Measurements from ENCODE around the gene SPPL3.

SPPL3 gene

DNA sequence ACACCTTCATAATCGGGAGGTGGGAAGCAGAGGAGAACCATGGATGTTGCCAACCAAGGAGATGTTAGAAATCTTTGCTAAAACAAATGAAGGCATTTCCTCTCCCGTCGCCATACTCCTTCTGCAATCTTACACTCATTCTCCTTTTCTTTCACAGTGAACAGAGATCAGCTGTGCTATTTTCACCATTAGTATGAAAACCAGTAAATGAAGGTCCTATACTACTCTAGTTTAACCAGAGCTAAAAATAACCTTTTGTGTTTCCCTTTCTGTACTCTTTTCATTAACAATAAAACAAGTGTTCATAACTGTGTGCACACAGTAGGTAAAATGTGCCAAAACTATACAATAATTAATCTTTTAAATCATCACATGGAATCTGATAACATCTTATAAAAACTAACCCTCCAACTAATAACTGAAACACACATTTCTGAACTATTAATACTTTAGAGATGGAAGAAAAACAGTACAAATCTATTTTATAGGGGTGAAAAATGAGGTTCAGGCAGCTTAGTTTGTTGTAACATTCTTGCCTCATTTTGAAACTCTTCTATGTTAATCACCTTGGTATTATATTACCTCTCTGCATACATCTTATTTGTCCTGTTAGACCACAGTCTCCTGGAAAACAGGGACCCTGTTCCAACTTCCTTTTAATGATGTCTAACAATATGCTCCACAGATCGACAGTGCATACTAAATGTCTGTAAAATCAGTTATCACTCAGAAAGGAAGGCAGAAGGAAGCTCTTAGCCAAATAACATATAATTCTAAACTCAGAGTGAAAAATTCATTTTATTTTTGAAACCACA is 69.5 kb downstream of the SPPL3 start:
- H3K27me3 ChIP-seq (ENCODE audit: control insufficient read depth, insufficient read depth, low read length): no peaks in the 10 kb centered on the region
- no peak overlapping the region for H3K4me3 ChIP-seq (ENCODE audit: low read length)
- H3K36me3 ChIP-seq (ENCODE audit: control insufficient read depth, insufficient read depth, low read length): no peaks in the 10 kb centered on the region
- H3K9ac ChIP-seq (ENCODE audit: low read length): no peak overlapping the region
- H3K27ac ChIP-seq (ENCODE audit: low read depth, low read length): no peak overlapping the region
- peaks cover 34% of the 10 kb centered on the region for H3K4me1 ChIP-seq (ENCODE audit: control insufficient read depth, insufficient read depth, low read length)

DNA sequence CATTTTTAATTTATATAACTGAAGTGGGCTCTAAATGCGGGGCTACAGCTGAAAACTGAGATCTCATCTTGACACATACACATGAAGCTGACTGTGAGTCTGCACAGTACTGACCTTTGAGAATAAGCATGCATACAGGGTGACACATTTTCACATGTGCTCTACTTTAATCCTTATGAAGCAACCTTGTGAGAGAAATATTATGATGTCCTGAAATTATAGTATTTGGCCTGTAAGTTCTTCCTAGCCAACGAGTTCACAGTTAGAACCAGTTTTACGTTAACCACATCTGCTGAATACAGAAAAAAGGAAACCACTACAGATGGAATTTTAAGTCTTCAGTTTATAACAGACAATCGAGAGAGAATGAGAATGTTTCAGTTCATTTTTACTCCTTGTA is 70.3 kb downstream of the SPPL3 start:
- no peaks in the 10 kb centered on the region for H3K36me3 ChIP-seq (ENCODE audit: control insufficient read depth, insufficient read depth, low read length)
- no peak overlapping the region for H3K27ac ChIP-seq (ENCODE audit: low read depth, low read length)
- H3K27me3 ChIP-seq (ENCODE audit: control insufficient read depth, insufficient read depth, low read length): no peaks in the 10 kb centered on the region
- H3K4me1 ChIP-seq (ENCODE audit: control insufficient read depth, insufficient read depth, low read length): peaks cover 34% of the 10 kb centered on the region
- H3K9ac ChIP-seq (ENCODE audit: low read length): no peak overlapping the region
- no peak overlapping the region for H3K4me3 ChIP-seq (ENCODE audit: low read length)

DNA sequence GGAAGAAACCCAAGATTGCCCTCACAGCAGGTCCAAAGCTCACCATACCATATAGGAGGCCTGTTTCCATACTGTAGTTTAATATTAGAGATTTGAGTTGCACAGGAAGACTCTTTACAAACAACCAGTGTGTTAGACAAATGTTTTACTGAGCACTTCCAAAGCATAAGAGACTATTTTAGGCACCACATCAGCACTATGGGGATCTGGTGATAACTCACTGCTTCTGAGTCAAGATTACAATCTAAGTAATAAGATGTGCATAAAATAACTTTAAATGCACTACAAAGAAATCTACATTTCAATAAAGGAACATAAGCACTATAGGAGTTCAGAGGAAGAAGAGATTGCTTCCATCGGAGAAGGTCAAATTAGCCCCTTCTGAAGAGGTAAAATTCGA is 71.4 kb downstream of the SPPL3 start:
- Histone ChIP-seq H3K4me3 (ENCODE audit: low read length) (no peak overlapping the region), H3K36me3 (ENCODE audit: control insufficient read depth, insufficient read depth, low read length) (no peaks in the 10 kb centered on the region), H3K27me3 (ENCODE audit: control insufficient read depth, insufficient read depth, low read length) (no peaks in the 10 kb centered on the region), H3K9ac (ENCODE audit: low read length) (no peak overlapping the region), H3K27ac (ENCODE audit: low read depth, low read length) (peak overlapping the region; percentile 6), H3K4me1 (ENCODE audit: control insufficient read depth, insufficient read depth, low read length) (peaks cover 34% of the 10 kb centered on the region)

DNA sequence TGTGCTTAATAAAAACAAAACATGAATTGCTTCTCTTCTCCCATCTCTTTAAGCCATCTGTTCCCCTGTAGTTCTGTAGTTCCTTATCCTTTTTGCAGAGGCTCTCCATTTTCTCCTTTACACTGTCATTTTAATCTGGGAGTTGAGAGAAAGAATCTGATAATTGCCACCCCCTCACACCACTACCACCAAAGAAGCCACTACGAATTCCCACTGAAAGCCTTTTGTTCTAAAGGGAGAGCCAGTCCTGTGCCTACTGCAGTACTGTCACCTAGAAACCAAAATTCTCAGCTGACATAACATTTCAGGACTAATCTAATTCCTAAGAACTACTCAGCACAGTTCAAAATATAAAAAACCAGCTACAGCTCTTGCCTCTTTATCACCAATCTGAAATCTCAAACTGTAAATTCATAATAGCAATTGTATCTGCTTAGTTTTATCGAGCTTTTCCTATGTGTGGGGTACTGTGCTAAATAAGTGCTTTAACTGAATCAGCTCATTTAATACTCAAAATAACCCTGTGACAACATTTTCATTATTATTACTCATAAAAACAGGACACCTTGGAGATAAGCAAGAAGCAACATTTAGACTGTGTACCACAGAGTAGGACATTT is 72.4 kb downstream of the SPPL3 start:
- Histone ChIP-seq H3K4me3 (ENCODE audit: low read length) (no peak overlapping the region), H3K4me1 (ENCODE audit: control insufficient read depth, insufficient read depth, low read length) (peaks cover 34% of the 10 kb centered on the region), H3K27me3 (ENCODE audit: control insufficient read depth, insufficient read depth, low read length) (no peaks in the 10 kb centered on the region), H3K27ac (ENCODE audit: low read depth, low read length) (no peak overlapping the region), H3K9ac (ENCODE audit: low read length) (no peak overlapping the region), H3K36me3 (ENCODE audit: control insufficient read depth, insufficient read depth, low read length) (no peaks in the 10 kb centered on the region)

DNA sequence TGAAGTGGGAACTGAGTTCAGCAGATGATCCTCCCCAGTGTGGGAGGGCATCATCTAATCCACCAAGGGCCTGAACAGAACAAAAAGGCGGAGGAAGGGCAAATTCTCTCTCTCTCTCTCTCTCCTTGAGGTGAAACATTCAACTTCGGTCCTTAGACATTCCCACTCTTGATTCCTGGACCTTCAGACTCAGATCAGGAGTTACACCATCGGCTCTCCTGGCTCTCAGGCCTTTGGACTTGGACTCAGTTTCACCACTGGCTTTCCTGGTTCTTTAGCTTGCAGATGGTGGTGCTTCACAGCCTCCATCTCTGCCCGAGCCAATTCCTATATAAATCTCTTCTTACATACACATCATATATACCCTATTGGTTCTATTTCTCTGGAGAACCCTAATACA is 73.2 kb downstream of the SPPL3 start:
- Histone ChIP-seq H3K9ac (ENCODE audit: low read length) (no peak overlapping the region), H3K27me3 (ENCODE audit: control insufficient read depth, insufficient read depth, low read length) (no peaks in the 10 kb centered on the region), H3K27ac (ENCODE audit: low read depth, low read length) (no peak overlapping the region), H3K36me3 (ENCODE audit: control insufficient read depth, insufficient read depth, low read length) (no peaks in the 10 kb centered on the region), H3K4me1 (ENCODE audit: control insufficient read depth, insufficient read depth, low read length) (peaks cover 31% of the 10 kb centered on the region), H3K4me3 (ENCODE audit: low read length) (no peak overlapping the region)

DNA sequence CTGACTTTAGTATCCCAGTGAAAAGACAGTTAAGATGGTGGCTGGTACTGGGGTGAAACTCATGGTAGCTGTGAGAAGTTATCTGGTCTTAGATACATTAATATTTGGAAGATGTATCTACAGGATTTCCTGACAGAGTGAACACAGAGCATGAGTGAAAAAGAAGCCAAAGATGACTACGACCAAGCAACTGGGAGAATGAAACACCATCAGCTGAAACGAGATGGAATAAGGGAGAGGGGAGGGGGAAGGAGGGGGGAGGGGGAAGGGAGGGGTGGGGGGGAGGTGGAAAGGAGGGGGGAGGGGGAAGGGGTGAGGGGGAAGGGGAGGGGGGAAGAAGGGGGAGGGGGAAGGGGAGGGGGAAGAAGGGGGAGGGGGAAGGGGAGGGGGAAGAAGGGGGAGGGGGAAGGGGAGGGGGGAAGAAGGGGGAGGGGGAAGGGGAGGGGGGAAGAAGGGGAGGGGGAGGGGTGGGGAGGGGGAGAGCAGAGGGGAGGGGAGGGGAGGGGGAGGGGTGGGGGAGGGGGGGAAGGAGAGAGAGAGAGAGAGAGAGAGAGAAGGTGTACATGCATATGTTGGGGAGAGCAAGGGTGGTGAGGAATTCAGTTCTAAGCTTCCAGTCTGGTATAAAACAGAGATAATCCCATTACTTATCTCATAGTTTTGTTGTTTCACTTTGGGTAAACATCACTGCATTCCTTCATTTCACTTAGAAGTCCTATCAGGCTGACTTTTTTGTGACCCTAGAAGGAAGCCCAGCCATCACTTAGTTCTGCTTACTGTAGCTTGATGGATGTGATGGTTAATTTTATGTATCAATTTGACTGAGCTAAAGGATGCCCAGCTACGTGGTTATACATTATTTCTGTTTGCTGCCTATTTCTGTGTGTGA is 73.9 kb downstream of the SPPL3 start:
- Histone ChIP-seq H3K4me1 (ENCODE audit: control insufficient read depth, insufficient read depth, low read length) (peaks cover 26% of the 10 kb centered on the region), H3K36me3 (ENCODE audit: control insufficient read depth, insufficient read depth, low read length) (no peaks in the 10 kb centered on the region), H3K4me3 (ENCODE audit: low read length) (no peak overlapping the region), H3K27me3 (ENCODE audit: control insufficient read depth, insufficient read depth, low read length) (no peaks in the 10 kb centered on the region), H3K27ac (ENCODE audit: low read depth, low read length) (no peak overlapping the region), H3K9ac (ENCODE audit: low read length) (no peak overlapping the region)

DNA sequence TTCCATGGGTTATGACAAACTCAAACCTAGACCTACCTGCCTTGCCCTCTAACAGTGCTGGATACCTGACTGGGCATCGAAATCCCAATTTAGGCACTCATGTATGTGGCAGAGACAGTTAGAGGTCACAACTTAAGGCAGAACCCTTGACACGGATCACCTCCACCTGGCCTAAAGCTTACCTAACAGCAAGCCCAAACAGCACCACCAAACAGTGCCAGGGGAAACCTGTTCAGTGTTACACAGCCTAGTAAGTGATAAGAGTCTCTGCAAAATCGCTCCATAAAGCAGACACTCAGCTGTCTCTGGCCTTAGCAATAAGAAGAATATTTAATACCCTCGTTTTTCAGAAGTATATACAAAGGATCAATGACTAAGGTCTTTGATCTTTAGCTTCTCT is 77.8 kb downstream of the SPPL3 start:
- no peak overlapping the region for H3K9ac ChIP-seq (ENCODE audit: low read length)

DNA sequence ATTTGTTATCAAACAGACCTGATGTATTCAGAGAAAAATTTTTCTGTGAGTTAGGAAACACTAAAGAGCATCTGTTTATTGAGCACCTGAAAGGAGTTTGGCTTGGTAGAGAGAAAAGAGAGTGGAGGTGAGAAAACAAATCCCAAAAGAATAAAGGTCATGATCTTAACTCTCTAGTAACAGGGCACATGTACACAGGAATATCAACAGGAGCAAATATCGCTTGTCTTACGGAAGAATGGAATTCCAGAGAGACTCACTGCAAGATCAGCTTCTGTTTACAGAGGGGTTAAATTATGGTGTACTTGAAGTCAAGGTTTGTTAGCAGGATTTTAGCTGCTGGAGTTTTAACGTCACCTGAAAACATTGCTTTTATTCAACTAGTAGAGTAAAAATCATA is 78.8 kb downstream of the SPPL3 start:
- no peak overlapping the region for H3K9ac ChIP-seq (ENCODE audit: low read length)
- H3K27ac ChIP-seq (ENCODE audit: low read depth, low read length): no peak overlapping the region
- no peaks in the 10 kb centered on the region for H3K36me3 ChIP-seq (ENCODE audit: control insufficient read depth, insufficient read depth, low read length)
- no peaks in the 10 kb centered on the region for H3K27me3 ChIP-seq (ENCODE audit: control insufficient read depth, insufficient read depth, low read length)
- no peak overlapping the region for H3K4me3 ChIP-seq (ENCODE audit: low read length)
- H3K4me1 ChIP-seq (ENCODE audit: control insufficient read depth, insufficient read depth, low read length): no peaks in the 10 kb centered on the region

More for the DNA sequence above, 77.8 kb downstream of the SPPL3 start:
- Histone ChIP-seq H3K4me1 (ENCODE audit: control insufficient read depth, insufficient read depth, low read length) (peaks cover 5% of the 10 kb centered on the region), H3K36me3 (ENCODE audit: control insufficient read depth, insufficient read depth, low read length) (no peaks in the 10 kb centered on the region), H3K27me3 (ENCODE audit: control insufficient read depth, insufficient read depth, low read length) (no peaks in the 10 kb centered on the region), H3K27ac (ENCODE audit: low read depth, low read length) (no peak overlapping the region), H3K4me3 (ENCODE audit: low read length) (no peak overlapping the region)

DNA sequence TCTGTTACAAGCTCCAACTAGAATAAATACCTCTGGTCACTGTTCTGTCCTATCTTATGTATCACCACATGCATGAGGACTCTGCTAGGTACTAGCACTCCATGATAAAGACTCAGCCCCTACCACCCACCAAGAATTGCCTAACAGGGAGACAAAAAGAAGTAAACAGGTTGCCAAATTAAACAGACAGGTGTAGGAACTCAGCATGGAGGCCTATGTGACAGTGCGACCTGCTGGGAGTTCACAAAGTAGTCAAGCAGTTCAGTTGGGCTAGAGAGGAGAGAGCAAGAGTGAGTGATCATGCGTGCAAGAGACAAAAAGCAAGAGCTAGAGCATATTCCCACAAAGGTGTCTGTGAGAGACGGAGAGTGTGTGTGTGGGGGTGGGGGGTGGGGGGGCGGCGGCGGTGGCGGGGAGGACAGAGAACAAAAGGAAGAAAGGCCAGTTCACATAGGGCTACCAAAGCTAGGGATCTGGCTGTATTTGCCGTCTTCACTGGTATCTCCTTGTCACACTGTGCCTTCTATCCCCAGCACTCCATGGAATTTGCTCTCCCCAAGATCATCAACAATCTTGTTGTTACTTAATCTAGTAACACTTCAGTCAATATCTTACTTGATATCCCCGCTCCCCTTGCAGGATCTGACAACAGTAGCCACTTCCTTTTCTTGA is 81.2 kb downstream of the SPPL3 start:
- no peaks in the 10 kb centered on the region for H3K27me3 ChIP-seq (ENCODE audit: control insufficient read depth, insufficient read depth, low read length)
- no peaks in the 10 kb centered on the region for H3K4me1 ChIP-seq (ENCODE audit: control insufficient read depth, insufficient read depth, low read length)
- no peak overlapping the region for H3K27ac ChIP-seq (ENCODE audit: low read depth, low read length)
- no peaks in the 10 kb centered on the region for H3K36me3 ChIP-seq (ENCODE audit: control insufficient read depth, insufficient read depth, low read length)
- H3K9ac ChIP-seq (ENCODE audit: low read length): no peak overlapping the region
- no peak overlapping the region for H3K4me3 ChIP-seq (ENCODE audit: low read length)

DNA sequence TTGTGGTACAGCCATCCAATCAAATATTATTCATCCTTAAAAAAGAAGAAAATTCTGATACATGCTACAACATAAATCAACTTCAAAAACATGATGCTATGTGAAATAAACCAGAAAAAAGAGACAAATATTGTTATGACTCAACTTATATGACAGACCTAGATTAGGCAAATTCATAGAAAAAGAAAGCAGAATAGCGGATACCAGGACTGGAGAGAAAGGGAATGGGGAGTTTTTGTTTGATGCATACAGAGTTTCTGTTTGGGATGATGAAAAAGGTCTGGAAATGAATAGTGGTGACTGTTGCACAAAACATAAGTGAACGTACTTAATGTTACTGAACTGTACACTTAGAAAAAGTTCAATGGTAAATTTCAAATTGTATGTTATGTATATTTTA is 82.3 kb downstream of the SPPL3 start:
- no peaks in the 10 kb centered on the region for H3K4me1 ChIP-seq (ENCODE audit: control insufficient read depth, insufficient read depth, low read length)
- no peaks in the 10 kb centered on the region for H3K36me3 ChIP-seq (ENCODE audit: control insufficient read depth, insufficient read depth, low read length)
- H3K27me3 ChIP-seq (ENCODE audit: control insufficient read depth, insufficient read depth, low read length): no peaks in the 10 kb centered on the region
- H3K4me3 ChIP-seq (ENCODE audit: low read length): no peak overlapping the region
- H3K9ac ChIP-seq (ENCODE audit: low read length): no peak overlapping the region
- no peak overlapping the region for H3K27ac ChIP-seq (ENCODE audit: low read depth, low read length)

DNA sequence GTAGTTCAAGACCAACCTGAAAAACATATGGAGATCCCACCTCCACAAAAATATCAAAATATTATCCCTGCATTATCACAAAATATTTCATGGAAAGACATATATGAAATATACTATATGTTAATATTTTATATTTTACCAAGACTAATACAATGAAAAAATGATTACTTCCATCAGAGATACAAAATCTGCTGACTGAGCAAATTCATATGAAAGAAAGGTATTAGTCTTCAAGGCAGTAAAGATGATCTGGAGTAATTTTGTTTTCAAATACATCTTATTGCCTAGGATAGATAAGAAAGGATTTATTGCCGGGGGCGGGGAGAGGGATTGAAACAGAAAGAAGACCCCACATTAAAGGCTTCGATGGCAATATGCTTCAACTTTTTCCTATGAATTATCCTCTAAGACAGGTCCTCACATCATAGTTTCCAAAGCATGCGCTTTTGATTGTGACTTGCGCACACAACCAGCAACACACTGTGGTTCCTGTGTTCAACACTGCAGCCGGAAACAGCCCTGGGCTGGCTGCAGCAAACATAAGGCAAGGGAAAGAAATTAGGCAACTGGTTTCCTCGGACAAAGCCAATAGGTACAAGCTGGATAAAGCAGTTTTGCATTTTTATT is 83.2 kb downstream of the SPPL3 start:
- no peaks in the 10 kb centered on the region for H3K36me3 ChIP-seq (ENCODE audit: control insufficient read depth, insufficient read depth, low read length)
- no peaks in the 10 kb centered on the region for H3K4me1 ChIP-seq (ENCODE audit: control insufficient read depth, insufficient read depth, low read length)
- no peak overlapping the region for H3K27ac ChIP-seq (ENCODE audit: low read depth, low read length)
- no peaks in the 10 kb centered on the region for H3K27me3 ChIP-seq (ENCODE audit: control insufficient read depth, insufficient read depth, low read length)
- no peak overlapping the region for H3K4me3 ChIP-seq (ENCODE audit: low read length)
- H3K9ac ChIP-seq (ENCODE audit: low read length): no peak overlapping the region

DNA sequence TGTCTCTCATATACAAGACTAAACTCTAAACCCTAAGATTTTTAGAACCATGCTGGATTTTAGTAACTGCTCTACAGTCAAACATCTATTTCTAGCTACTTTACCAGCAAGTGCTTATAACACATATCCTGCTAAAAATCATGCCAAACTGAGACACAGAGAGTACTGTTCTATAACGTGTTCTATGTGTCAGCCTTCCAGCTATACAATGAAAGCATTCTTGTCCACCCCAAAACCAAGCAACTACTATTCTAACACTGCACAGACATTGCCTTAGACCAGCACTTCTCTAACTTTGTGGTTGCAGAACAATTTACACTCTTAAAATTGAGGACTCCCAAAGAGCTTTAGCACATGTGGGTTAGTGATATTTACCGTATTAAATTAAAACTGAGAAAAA is 85.7 kb downstream of the SPPL3 start:
- no peak overlapping the region for H3K9ac ChIP-seq (ENCODE audit: low read length)
- no peak overlapping the region for H3K27ac ChIP-seq (ENCODE audit: low read depth, low read length)
- no peaks in the 10 kb centered on the region for H3K4me1 ChIP-seq (ENCODE audit: control insufficient read depth, insufficient read depth, low read length)
- no peaks in the 10 kb centered on the region for H3K27me3 ChIP-seq (ENCODE audit: control insufficient read depth, insufficient read depth, low read length)
- H3K4me3 ChIP-seq (ENCODE audit: low read length): no peak overlapping the region
- no peaks in the 10 kb centered on the region for H3K36me3 ChIP-seq (ENCODE audit: control insufficient read depth, insufficient read depth, low read length)
